Breast epithelium (tissue), 3 donors: ENCODE results near the gene ACTR1B.

Experiments used
- POLR2A ChIP-seq: fragments of 450-650 bp; IDR thresholded peaks from one replicate; pipeline ENCODE4 v1.6.1; 2016; ENCODE audit warnings: antibody characterized with exemption, mild to moderate bottlenecking, moderate library complexity
- POLR2AphosphoS5 ChIP-seq, 3 donors: sonication (generic); formaldehyde crosslinking; IDR thresholded peaks; one replicate each; pipeline ENCODE4 v1.6.1; 2017; ENCODE audit warnings: antibody characterized with exemption in 3 of 3
- TF ChIP-seq, protein P1 (sequence below), 3 donors: fragments of 450-650 bp; IDR thresholded peaks; one replicate each; pipeline ENCODE4 v1.5.1; 2016 to 2017; ENCODE audit warnings: antibody characterized with exemption in 3 of 3, mild to moderate bottlenecking in 3 of 3, moderate library complexity in 3 of 3

DNA sequence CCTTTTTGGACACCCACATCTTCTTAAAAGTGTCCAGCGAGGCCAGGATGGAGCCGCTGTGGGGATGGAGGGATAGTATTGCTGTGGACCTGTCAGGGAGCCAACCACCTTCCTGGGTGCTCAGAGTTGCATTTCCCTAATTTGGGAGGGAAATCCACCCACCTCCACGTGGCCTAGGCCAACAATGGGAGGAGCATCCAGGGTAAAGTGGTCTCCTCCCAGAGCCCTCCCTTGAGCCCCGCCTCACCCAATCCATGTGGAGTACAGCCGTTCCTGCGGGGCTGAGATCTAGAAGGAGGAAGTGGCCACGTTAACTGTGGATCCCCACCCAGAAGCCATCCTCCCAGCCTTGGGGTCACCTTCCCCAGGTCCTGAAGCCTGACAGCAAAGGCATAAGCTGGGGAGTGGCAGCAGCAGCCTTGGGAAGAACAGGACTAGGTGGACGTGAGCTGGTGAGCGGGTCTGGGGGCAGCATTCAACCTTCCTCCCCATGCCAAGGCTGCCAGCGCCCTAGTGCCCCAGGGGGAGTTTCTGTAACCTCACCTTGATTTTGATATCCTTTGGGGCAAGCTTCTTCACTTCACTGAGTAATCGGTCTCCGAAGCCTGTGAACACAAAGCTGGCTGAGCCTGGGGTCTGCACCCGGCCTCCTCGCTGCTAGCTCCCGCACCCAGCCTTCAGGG, 6.8 kb downstream of the ACTR1B start:
- TF ChIP-seq, protein P1, sequence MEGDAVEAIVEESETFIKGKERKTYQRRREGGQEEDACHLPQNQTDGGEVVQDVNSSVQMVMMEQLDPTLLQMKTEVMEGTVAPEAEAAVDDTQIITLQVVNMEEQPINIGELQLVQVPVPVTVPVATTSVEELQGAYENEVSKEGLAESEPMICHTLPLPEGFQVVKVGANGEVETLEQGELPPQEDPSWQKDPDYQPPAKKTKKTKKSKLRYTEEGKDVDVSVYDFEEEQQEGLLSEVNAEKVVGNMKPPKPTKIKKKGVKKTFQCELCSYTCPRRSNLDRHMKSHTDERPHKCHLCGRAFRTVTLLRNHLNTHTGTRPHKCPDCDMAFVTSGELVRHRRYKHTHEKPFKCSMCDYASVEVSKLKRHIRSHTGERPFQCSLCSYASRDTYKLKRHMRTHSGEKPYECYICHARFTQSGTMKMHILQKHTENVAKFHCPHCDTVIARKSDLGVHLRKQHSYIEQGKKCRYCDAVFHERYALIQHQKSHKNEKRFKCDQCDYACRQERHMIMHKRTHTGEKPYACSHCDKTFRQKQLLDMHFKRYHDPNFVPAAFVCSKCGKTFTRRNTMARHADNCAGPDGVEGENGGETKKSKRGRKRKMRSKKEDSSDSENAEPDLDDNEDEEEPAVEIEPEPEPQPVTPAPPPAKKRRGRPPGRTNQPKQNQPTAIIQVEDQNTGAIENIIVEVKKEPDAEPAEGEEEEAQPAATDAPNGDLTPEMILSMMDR (IDR thresholded peaks at IDR 0.05), result no peak
- TF ChIP-seq POLR2A (no peak), POLR2AphosphoS5 (IDR thresholded peaks at IDR 0.05) (no peak)
